NCI-H2029 treated with DMSO at 0.1 percent for 48 hours (cell line): ENCODE measurements around the gene REG1B.

Experiments
- DNase-seq: peaks from one replicate; lab custom pipeline; 2025; lab: John Stamatoyannopoulos, UW

The REG1B gene, protein sequence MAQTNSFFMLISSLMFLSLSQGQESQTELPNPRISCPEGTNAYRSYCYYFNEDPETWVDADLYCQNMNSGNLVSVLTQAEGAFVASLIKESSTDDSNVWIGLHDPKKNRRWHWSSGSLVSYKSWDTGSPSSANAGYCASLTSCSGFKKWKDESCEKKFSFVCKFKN

DNA sequence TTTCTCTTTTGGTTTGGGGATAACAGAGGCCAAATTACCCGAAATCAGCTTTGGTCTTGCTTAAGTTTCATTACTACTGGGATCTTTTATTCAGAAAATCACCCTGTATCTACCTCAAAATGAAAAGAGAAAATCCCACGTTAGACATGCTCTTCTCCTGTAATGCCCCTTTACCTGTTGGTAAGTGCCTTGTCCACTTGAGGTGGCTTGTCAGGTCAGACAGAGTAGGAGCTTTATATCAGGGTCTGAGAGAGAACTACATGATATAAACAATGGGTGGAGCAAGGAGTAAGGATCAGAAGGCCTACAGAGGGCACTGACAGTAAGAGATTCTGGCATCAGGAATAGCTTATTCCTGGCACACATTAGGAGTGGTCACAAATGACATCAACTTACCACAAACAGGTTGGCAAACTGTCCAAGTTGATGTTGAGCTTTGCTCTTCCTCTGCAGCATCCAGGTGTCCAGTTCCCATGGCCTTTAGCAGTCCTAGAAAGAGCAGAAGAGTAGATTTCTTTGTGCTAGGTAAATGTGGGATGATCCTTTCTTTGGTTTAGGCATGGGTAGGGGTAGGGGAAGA, at the start of gene REG1B:
Gene REG1B (minus strand): TSS at position 209 of the 580 bp plus-strand sequence. CDS start 381 bp downstream, outside the sequence.
- no peak for DNase-seq

DNA sequence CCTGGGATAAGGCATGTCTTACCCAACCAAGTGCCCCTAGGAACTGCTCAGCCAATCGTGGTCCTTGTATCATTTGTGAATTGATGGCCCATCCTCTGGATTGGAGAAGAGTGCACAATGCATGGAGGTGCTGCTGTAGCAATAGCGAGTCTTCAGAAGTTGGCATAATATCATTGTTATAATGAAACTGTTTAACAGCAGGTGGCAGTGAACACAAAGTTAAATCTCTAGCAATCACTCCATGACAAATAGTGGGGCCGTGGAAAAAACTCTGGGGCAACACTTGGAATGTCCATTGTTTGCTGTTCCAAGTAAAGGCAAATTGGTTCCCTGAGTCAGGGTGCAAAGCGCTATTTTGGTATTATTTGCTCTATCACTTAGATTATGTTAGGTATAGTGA, 43.9 kb upstream of the REG1B start:
- DNase-seq = no peak

DNA sequence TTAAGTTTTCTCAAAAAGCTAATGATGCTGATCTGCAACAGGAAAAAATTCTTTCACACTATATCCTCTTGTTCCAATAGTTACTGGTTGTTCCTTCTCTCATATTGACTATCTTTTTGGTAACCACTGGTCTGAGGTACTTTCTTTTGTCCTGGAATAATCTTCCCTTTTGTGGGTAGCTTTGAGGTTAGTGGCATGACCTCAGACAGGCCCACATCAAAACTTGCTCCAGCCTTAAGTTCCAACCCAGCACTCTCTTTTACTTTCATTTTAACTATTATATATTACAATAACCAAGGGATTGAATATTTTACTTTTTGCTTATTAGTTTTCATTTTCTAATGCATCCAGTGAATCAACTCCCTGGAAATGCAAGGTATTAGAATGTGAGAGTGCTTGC, 42.0 kb upstream of the REG1B start:
- no peak for DNase-seq

DNA sequence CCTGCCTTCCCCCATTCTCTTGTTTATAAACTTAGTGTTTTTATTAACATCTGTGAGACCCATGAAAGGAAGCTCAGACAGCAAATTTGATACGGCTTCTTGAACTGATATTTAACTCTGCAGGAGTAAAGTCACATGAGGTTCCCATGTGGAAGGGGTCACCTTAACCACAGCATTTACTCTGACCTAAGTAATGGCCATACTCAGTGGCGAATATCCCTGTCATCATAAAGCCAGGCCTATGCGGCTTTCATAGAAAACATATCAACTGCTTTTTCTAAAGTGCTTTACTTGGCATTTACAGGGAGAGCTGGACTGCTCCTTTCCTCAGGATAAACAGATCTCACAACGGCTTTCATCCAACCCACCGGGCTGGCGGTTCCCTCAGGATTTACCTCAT, 41.5 kb upstream of the REG1B start:
- no peak for DNase-seq

DNA sequence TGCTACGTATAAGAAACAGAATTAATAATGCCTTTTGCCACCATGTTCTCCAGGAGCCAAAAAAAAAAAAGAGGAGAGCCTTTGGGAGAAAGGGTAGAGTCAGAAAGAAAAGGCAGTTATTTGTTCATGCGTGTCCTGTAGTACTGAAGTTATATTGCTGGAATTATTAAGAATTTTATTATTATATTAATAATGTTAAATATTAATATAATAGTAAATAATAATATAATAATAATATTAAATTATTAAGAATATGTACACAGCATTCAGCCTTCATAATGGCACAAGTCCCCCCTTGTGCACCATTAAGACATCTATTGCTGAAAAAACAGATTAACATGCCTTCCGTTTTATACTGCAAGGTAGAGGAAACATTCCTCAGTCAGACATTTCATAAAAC, 40.6 kb upstream of the REG1B start:
- DNase-seq = no peak

DNA sequence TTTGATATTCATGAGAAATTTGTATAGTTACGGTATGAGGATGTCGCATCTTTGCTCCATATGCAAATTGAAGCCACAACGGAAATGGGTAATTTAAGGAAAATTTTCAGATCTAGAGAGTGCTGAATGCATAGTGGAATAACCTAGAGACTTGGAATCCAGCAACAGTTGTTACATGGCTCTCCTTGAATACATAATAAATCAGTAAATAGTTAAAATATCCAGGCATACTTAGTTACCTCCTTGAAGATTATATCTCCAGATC, 37.9 kb upstream of the REG1B start:
- DNase-seq = no peak

DNA sequence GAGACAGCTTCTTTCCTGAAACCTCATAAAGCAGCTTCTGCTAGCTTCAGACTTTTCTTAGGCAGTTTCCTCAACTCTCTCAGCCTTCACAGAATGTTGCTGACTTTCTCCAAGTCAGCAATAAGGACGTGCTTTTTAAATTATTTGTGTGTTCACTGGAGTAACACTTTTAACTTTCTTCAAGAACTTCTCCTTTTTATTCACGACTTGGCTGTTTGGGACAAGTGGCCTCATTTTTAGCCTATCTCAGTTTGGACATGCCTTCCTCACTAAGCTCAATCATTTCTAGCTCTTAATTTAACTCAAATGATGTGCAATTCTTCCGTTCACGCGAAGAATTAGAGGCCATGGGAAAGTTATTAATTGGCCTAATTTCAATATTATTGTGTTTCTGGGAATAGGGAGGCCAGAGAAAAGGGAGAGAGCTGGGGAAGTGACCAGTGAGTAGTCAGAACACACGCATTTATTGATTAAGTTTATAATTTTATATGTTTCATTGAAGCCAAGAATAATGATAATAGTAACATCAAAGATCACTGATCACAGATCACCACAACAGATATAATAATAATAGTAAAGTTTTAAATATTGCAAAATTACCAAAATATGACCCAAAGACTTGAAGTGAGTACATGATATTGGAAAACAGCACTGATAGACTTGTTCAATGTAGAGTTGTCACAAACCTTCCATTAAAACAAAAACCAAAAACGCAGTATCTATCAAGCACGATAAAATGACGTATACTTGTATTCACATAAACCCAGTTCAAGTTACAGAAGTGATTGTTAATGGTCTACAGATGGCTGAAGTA, 37.3 kb upstream of the REG1B start:
- no peak for DNase-seq

DNA sequence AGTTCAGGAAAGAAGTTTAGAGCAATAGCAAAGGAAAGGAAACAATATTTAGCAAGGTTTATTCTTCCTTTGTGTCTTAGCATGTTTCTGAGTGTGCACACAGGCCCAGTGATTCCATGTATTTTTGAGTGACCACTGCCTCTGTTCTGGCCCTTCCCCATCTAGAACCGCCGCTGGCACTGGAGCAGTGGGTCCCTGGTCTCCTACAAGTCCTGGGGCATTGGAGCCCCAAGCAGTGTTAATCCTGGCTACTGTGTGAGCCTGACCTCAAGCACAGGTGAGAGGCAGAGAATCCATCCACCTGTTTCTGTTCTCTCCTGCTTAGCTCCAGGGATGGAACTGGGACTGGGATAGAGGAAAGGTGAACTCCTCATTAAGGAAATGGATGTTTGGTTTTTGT, 34.9 kb upstream of the REG1B start:
- no peak for DNase-seq

DNA sequence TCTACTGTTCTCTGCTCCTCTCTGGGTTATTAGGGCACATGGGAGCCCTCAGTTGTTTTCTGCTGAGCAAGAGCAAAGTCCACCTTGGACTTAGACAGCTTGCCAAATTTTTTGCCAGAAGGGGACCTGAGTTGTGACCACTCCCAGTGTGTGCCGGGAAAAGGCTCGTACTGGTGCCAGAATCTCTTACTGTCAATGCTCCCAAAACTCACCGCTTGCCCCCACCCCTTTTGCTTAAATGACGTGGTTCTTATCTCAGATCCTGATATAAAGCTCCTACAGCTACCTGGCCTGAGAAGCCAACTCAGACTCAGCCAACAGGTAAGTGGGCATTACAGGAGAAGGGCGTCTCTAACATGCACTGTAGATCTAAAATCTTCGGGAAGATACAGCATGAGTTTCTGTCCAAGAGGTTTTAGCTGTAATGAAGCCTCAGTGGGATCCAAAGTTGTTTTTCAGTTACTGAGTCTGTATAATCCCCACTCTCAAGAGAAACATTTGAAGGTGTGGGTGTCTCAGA, 32.5 kb upstream of the REG1B start, which contains the start of gene REG1A:
Gene REG1A (plus strand): TSS at position 295 of the 520 bp plus-strand sequence. CDS start 374 bp downstream, outside the sequence.
- no peak for DNase-seq

DNA sequence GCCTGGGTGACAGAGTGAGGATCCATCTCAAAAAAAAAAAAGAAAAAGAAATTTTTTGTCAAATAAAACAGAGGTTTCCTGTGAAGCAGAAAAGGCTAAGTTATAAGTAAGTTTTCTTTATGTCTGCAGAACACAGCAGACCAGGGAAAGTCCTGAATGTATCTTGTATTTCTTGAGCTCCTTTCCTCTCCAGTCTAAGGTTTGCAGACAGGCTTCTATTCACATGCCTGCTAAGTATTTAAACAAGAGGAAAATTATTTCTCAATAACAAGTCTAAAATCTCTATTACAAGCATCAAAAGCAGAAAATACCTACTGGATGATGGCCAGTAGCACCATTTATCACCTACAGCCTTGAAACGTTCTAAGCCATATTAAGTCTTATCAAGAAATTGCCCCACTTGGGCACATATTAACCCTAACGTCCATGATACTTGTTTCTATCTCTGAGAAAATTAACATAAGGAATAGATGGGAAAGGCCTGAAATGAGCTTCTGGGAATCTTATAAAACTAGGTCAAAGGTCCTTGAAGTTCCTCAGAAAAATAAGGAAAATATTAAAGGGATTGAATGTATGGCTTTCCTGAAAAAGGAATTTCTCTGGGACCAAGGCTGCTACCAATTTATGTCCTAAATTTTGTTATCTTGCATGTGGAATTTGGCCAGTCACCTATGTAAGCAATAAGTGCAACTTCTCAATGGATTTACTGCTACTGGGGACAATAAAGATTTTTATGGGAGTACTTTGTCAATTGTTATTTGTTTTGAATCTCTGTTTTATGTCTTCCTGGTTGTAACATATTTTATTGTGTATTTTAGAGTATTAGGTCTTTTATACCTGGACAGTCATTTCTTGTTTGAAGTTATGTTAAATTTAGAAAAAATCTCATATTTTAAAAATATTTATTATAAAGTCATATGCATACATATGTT, 29.5 kb upstream of the REG1B start:
- DNase-seq = no peak

DNA sequence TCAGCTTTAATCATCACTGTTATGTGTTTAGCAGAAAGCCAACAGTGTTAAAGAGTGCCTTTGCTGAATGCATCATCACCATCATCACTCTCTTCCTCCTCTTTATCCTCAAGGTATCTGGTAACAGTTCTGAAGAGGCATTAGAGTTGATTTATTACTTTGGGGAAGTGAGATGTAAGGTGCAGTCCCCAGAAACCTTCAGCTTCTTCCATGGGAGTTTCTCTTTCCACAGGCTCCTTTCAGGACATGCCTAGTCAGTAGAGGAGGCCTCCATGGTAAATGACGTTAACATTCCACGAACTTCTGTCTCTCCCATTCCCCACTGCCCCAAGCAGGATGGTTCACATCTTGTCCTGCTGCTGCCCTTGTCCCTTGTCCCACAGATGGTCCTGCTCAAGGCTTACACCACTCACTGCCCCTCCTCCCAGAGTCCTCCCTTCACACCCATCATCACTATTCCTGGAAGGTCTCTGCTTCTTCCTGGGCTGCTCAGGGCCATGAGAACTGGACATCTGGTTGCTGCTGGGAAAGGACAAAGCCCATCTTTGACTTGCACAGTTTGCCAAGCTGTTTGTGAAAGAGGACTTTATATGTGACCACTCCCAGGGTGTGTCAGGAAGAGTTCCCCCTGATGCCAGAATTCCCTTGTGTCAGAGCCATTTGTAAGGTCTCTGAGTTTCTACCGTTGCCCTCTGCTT, 27.2 kb upstream of the REG1B start:
- DNase-seq = no peak

DNA sequence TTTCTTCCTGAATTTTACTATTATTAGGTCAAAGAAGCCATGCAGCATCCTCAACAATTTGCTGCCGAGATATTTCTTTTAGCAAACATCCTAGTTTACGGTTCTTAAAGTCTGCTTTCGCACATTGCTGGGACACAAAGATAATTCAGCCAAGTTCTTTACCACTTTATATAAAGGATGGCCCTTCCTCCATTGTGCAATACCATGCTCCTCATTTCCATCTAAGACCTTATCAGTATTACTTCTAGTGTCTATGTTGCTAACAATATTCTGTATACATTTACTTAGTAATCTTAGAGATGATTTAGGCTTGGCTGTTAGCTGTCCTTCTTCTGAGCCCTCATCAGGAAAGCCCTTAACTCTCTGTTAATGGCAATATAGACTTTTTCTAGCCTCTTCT, 24.5 kb upstream of the REG1B start:
- no peak for DNase-seq

DNA sequence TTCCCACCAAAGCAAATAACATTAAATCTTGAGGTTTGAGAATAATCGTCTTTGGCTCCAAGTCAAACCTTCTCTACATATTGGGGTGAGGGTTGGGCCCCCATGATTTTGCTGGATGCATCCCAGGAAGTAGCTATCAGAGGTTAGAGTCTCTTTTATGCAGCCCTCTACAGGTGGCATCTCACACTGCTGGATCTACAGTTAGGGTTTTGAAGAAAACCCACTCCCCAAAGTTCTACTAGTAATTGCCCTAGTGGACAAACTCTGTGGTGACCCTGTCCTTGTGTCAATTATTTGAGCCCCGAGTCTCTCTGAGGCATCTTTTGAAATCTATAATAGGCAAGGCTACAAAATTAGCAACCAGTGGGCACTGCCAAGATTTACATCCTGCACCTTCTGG, 17.5 kb upstream of the REG1B start:
- DNase-seq = no peak

DNA sequence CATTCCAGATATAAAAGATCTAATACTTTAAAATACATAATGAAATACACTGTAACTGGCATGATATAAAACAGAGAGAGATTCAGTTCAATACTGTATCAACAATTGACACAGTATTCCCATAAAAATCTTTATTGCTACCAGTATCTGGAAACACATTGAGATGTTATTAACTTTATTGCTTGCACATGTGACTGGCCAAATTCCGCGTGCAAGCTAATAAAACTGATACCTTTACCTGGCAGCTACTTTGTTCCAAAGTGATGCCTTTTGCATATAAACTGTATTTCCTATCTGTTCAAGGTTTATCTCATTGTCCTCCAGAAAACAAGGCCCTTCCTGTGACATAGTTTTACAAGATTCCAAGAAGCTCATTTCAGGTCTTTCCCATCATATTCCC, 15.4 kb upstream of the REG1B start:
- no peak for DNase-seq

DNA sequence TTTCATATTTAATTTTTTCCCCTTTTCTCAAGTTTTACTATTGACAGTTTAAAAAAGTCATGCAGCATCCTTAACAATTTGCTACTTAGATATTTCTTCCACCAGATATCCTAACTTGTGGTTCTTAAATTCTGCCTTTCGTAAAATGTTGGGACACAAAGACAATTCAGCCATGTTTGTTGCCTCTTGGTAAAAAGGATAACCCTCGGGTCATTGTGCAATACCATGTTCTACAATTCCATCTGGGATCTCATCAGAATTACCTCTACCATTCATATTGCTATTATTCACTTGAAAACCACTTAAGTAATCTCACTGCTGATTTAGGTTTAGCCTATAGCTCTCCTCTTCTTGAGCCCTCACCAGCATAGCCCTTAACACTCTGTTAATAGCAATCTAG, 13.2 kb upstream of the REG1B start:
- no peak for DNase-seq

DNA sequence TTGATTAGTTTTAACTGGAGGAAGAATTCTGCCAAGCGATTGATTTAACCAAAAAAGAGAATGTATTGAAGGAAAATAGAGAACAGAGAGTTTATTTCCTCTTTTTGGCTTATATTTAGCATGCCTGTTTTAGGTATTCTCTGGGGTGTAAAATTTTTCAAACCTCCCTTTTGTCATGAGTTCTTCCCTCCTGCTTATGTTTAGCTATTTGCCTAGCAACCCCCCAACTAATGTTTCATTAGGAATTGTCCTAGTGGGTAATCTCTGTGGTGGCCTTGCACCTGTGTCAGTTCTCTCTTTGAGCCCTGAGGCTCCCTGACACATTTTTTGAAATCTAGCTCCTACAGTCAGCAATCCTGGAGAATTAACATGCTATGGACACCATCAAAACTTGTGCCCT, 12.5 kb upstream of the REG1B start:
- no peak for DNase-seq

DNA sequence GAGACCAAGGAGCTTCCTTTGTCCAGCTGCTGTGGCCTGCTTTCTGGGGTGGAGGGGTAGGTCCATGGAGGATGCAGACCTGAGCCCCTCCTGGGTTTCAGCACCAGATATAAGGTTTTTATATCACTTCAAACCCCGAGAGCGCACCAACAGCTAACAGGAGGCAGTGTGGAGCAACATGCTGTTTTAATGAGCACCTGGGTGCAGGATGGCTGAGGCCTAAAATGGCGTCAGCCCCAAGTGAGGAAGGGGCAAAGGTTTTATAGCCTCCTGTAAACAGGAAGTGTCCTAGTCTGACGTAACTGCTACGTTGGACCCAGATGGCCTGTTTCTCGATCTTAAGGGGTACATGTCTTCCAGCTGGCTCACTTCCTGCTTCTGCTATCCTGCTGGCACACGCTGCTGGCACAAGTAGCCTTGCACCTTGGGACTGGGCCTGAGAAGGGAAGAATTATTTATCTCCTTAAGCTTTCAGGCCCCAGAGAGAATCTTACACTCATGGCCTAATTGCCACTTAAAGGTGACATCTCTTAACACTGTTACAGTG, 11.4 kb upstream of the REG1B start:
- no peak for DNase-seq

DNA sequence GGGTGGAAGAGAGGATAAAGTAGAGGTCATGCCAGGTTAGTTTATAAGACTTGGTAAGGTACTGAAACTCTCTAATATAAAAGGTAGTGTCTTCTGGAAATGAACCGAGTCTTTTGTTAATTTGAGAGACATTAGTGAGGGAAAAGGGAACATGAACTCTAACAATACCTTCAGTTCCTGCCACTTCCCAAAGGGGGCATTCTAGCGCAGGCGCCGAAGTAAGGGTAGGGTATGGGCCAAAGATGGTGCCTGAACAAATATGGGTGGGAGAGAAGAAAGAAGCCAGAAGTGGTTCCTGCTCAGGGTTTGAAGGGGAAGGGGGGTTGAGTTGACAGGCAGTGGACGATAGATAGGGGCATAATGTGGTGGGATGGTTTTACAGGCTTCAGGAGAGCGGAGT, 10.1 kb upstream of the REG1B start:
- DNase-seq = no peak

DNA sequence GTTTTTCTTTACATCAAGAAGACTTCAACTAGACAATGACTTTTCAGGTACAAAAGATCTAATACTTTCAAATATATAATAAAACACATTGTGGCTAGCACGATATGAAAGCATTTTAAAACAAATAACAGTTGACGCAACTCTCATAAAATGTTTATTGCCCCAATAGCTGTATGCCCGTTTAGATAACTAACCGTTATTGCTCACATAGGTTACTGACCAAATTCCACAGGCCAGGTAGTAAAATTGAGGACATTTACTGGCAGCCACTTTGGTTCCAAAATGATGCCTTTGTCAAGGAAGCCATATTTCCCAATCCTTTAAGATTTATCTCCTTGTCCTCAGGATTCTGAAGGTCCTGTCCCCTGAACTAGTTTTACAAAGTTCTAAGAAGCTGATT, 2.9 kb upstream of the REG1B start:
- no peak for DNase-seq

DNA sequence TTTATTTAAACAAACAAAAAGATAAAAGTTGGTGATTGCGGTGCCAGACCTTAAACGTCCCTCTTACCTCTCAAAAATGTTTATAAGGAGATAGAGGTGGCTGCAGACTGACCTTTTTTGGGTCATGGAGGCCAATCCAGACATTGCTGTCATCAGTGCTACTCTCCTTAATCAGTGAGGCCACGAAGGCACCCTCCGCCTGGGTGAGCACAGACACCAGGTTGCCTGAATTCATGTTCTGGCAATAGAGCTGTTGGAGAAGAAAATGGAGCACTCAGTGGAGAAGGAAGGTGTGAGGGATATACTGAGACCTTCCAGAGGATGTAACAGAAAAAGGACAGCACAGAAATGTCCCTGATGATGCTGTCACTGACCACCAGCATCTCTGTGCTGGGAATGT, 1.5 kb downstream of the REG1B start:
- no peak for DNase-seq

DNA sequence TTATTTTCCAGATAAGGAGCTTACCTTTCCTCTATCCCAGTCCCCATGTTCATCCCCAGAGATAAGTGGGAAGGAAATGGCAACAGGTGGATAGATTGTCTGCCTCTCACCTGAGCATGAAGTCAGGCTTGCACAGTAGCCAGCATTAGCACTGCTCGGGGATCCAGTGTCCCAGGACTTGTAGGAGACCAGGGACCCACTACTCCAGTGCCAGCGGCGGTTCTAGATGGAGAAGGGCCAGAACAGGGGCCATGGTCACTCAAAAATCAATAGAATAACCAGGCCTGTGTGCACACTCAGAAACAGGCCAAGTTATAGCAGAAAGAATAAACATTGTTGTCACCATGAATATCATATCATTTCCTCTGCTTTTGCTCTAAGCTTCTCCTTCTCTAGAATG, 2.4 kb downstream of the REG1B start:
- no peak for DNase-seq
